Measurements from ENCODE around the gene ATP4A. TPM values are rescaled to one million over a fixed set of nuclear protein-coding genes. Genes with fewer than 3 reads are reported as not detected.

Gene ATP4A
- total and polyA plus RNA-seq, 2 donors (not counting 1 experiment from before 2014, with no cell fraction given), result not detected

- H3K27ac ChIP-seq (ENCODE audit: low read length in 2 of 2), result no peak overlapping the region
- 7% methylated on average over 20 of the region's 30 CpGs for WGBS (ENCODE audit: insufficient coverage)
- intact Hi-C loops (cut with micrococcal nuclease), result no loop called here
- peaks cover 10 to 14% of the 10 kb centered on the region in 2 donors for H3K4me1 ChIP-seq (ENCODE audit: control insufficient read depth in 2 of 2, insufficient read depth in 2 of 2, low read length in 2 of 2)
- ATAC-seq (ENCODE audit: low read depth), result peak; percentile 61
- no peaks in the 10 kb centered on the region for H3K36me3 ChIP-seq (replicated peaks in 1 of 2; ENCODE audit: control extremely low read depth in 1 of 2, control insufficient read depth in 1 of 2, extremely low read depth in 1 of 2, insufficient read depth in 2 of 2, low read length in 1 of 2)
- peaks cover 0 to 20% (median 5%) of the 10 kb centered on the region in 4 experiments for H3K27me3 ChIP-seq (replicated peaks in 1 of 4; ENCODE audit: control extremely low read depth in 1 of 4, control insufficient read depth in 3 of 4, insufficient read depth in 4 of 4, low read length in 3 of 4)
- peaks cover 32% of the 10 kb centered on the region for H3K27me3 Mint-ChIP-seq
- no peaks in the 10 kb centered on the region for H3K9me3 Mint-ChIP-seq (ENCODE audit: insufficient read depth)
- H3K4me1 Mint-ChIP-seq, result peaks cover 15% of the 10 kb centered on the region
- CTCF ChIA-PET, result no interaction called here
- peak overlapping the region; percentile 41 for H3K27ac Mint-ChIP-seq
- POLR2A ChIA-PET, result no interaction called here
- peak overlapping the region; percentile 17 for H3K9ac ChIP-seq (ENCODE audit: low read length)
- TF ChIP-seq CTCF (IDR thresholded peaks at IDR 0.05), result no peak
- no peak for TF ChIP-seq EZH2 (IDR thresholded peaks at IDR 0.05; ENCODE audit: borderline replicate concordance, insufficient read depth, low read depth, low read length, poor library complexity, severe bottlenecking)
- peaks cover 0 to 2% (median 0%) of the 10 kb centered on the region in 3 donors for H3K9me3 ChIP-seq (ENCODE audit: control extremely low read depth in 1 of 3, control insufficient read depth in 2 of 3, insufficient read depth in 1 of 3, low read length in 2 of 3)
- DNase-seq, result peak; percentile 71
- no peaks in the 10 kb centered on the region for H4K20me1 ChIP-seq (ENCODE audit: control insufficient read depth, insufficient read depth, low read length, poor library complexity, severe bottlenecking)
- peak overlapping the region in 3 of 5 experiments; percentile 20 to 35 (median 35) for H3K4me3 ChIP-seq (ENCODE audit: control extremely low read depth in 1 of 5, extremely low read depth in 1 of 5, insufficient read depth in 1 of 5, low read depth in 2 of 5, low read length in 4 of 5)
- peak overlapping the region; percentile 79 for H3K4me3 Mint-ChIP-seq
- H3K4me2 ChIP-seq (replicated peaks; ENCODE audit: low read depth, low read length, poor library complexity, severe bottlenecking), result peak overlapping the region; percentile 69
- H2AFZ ChIP-seq (ENCODE audit: insufficient read depth, low read depth, low read length, poor library complexity, severe bottlenecking), result peak overlapping the region; percentile 59
- no peaks in the 10 kb centered on the region for H3K79me2 ChIP-seq (ENCODE audit: control insufficient read depth, insufficient read depth, low read length)
Measured at GRCh38 chr19:35533822-35534392, 29.6 kb downstream of the ATP4A start.

GRCh38 chr19:35533201-35533821 is 30.1 kb downstream of the ATP4A start, which contains the start of gene GAPDHS:
TSS of gene GAPDHS (plus strand) at chr19:35533456. CDS start at chr19:35533528, 72 bp downstream.
- Histone ChIP-seq H3K9me3 (ENCODE audit: control extremely low read depth in 1 of 3, control insufficient read depth in 2 of 3, insufficient read depth in 1 of 3, low read length in 2 of 3) (peaks cover 0 to 2% (median 0%) of the 10 kb centered on the region in 3 donors), H3K27ac (ENCODE audit: low read length in 2 of 2) (no peak within 1 kb of the TSS), H2AFZ (ENCODE audit: insufficient read depth, low read depth, low read length, poor library complexity, severe bottlenecking) (peak within 1 kb of the TSS; percentile 59), H3K27me3 (replicated peaks in 1 of 4; ENCODE audit: control extremely low read depth in 1 of 4, control insufficient read depth in 3 of 4, insufficient read depth in 4 of 4, low read length in 3 of 4) (peaks cover 0 to 25% (median 5%) of the 10 kb centered on the region in 4 experiments), H3K9ac (ENCODE audit: low read length) (peak within 1 kb of the TSS; percentile 17), H3K4me2 (replicated peaks; ENCODE audit: low read depth, low read length, poor library complexity, severe bottlenecking) (peak within 1 kb of the TSS; percentile 69), H3K4me1 (ENCODE audit: control insufficient read depth in 2 of 2, insufficient read depth in 2 of 2, low read length in 2 of 2) (peaks cover 10 to 14% of the 10 kb centered on the region in 2 donors), H4K20me1 (ENCODE audit: control insufficient read depth, insufficient read depth, low read length, poor library complexity, severe bottlenecking) (no peaks in the 10 kb centered on the region), H3K79me2 (ENCODE audit: control insufficient read depth, insufficient read depth, low read length) (no peaks in the 10 kb centered on the region), H3K4me3 (ENCODE audit: control extremely low read depth in 1 of 5, extremely low read depth in 1 of 5, insufficient read depth in 1 of 5, low read depth in 2 of 5, low read length in 4 of 5) (peak within 1 kb of the TSS in 3 of 5 experiments; percentile 20 to 35 (median 35)), H3K36me3 (replicated peaks in 1 of 2; ENCODE audit: control extremely low read depth in 1 of 2, control insufficient read depth in 1 of 2, extremely low read depth in 1 of 2, insufficient read depth in 2 of 2, low read length in 1 of 2) (no peaks in the 10 kb centered on the region)
- Mint-ChIP-seq H3K9me3 (ENCODE audit: insufficient read depth) (no peaks in the 10 kb centered on the region), H3K27me3 (peaks cover 38% of the 10 kb centered on the region), H3K4me1 (peaks cover 15% of the 10 kb centered on the region), H3K27ac (peak within 1 kb of the TSS; percentile 41), H3K4me3 (peak within 1 kb of the TSS; percentile 79)
- ChIA-PET CTCF (no interaction called here), POLR2A (no interaction called here)
- TF ChIP-seq CTCF (IDR thresholded peaks at IDR 0.05) (no peak), EZH2 (IDR thresholded peaks at IDR 0.05; ENCODE audit: borderline replicate concordance, insufficient read depth, low read depth, low read length, poor library complexity, severe bottlenecking) (no peak)
- ATAC-seq (ENCODE audit: low read depth) (no peak), DNase-seq (peak; percentile 21)
- WGBS (ENCODE audit: insufficient coverage), result 68% methylated on average over 36 of the region's 39 CpGs
- intact Hi-C loops (cut with micrococcal nuclease), result no loop called here

Data from B cell (primary cell).